Progenitor cell of endocrine pancreas (in vitro differentiated cells): ENCODE data around the gene SLC7A6OS. TPM values are rescaled to one million over a fixed set of nuclear protein-coding genes. Genes with fewer than 3 reads are reported as not detected.
A peak's percentile ranks its signal among the peaks of the same experiment; 100 is the strongest.

Experiments
- DNase-seq: peaks from one replicate; pipeline ENCODE4 v3.0.0; 2021; ENCODE audit warnings: low spot score; ENCODE audit not compliant: unreplicated experiment
- H3K27ac Mint-ChIP-seq: 2 replicates; pipeline ENCODE4 v1.8.0; 2021; ENCODE audit warnings: mild to moderate bottlenecking, moderate library complexity, mixed read lengths
- H3K27me3 Mint-ChIP-seq: 2 replicates; pipeline ENCODE4 v1.8.0; 2021; ENCODE audit warnings: mixed read lengths
- H3K36me3 Mint-ChIP-seq: 2 replicates; pipeline ENCODE4 v1.8.0; 2022; ENCODE audit warnings: mixed read lengths; ENCODE audit not compliant: insufficient read depth
- H3K4me1 Mint-ChIP-seq: 2 replicates; pipeline ENCODE4 v1.8.0; 2021; ENCODE audit warnings: low read depth, mixed read lengths
- H3K4me3 Mint-ChIP-seq: 2 replicates; pipeline ENCODE4 v1.8.0; 2021; ENCODE audit warnings: low read depth, mild to moderate bottlenecking, moderate library complexity, mixed read lengths
- H3K9me3 Mint-ChIP-seq: 2 replicates; pipeline ENCODE4 v1.8.0; 2021; ENCODE audit warnings: low read depth, mixed read lengths
- total RNA-seq: library from RNA; stranded (reverse); gene quantifications from 2 replicates; pipeline ENCODE4 v1.2.1, GENCODE V29; 2021
- TF ChIP-seq, protein P1 (sequence below): fragments of 200-600 bp; sonication (generic); IDR thresholded peaks from one replicate; pipeline ENCODE4 v1.5.0; 2021; ENCODE audit warnings: antibody characterized with exemption, mild to moderate bottlenecking; ENCODE audit not compliant: unreplicated experiment

SLC7A6OS gene
- total RNA-seq, 1 donor from 2014 or later = 23.9 TPM

DNA sequence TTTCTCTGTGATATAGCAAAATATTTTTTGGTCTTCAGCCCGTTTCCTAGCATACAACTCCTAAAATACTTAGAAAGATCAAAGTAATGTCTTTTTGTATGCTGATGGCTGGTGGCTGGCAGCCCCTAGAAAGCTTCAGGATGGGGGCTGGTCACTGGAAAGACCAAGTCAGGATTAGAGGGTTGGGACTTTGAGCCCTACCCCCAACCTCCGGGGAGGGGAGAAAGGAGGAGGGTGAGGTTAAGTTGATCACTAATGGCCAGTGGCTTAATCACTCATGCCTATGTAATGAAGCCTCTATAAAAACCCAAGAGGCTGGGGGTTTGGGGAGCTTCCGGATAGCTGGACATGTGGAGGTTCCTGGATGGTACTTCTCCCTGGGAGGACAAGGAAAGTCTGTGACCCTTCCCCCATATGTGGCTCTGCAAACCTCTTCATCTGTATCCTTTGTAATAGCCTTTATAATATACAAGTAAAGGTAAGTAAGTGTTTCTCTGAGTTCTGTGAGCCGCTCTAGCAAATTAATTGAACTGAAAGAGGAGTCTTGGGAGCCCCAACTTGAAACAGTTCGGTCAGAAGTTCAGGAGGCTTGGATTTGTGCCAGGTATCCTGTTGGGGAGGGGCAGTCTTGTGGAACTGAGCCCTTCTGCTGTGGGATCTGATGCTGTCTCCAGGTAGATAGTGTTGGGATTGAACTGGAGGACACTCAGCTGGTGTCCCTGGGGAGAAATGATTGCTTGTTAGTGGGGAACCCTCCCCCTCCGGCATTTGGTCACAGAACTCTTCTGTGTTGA is 42.9 kb downstream of the SLC7A6OS start:
- no peaks in the 10 kb centered on the region for H3K36me3 Mint-ChIP-seq
- no peak overlapping the region for H3K27ac Mint-ChIP-seq
- peaks cover 20% of the 10 kb centered on the region for H3K4me1 Mint-ChIP-seq
- DNase-seq = no peak
- TF ChIP-seq, protein P1, sequence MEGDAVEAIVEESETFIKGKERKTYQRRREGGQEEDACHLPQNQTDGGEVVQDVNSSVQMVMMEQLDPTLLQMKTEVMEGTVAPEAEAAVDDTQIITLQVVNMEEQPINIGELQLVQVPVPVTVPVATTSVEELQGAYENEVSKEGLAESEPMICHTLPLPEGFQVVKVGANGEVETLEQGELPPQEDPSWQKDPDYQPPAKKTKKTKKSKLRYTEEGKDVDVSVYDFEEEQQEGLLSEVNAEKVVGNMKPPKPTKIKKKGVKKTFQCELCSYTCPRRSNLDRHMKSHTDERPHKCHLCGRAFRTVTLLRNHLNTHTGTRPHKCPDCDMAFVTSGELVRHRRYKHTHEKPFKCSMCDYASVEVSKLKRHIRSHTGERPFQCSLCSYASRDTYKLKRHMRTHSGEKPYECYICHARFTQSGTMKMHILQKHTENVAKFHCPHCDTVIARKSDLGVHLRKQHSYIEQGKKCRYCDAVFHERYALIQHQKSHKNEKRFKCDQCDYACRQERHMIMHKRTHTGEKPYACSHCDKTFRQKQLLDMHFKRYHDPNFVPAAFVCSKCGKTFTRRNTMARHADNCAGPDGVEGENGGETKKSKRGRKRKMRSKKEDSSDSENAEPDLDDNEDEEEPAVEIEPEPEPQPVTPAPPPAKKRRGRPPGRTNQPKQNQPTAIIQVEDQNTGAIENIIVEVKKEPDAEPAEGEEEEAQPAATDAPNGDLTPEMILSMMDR = no peak
- no peak overlapping the region for H3K4me3 Mint-ChIP-seq
- H3K9me3 Mint-ChIP-seq = no peaks in the 10 kb centered on the region
- H3K27me3 Mint-ChIP-seq = peaks cover 18% of the 10 kb centered on the region

DNA sequence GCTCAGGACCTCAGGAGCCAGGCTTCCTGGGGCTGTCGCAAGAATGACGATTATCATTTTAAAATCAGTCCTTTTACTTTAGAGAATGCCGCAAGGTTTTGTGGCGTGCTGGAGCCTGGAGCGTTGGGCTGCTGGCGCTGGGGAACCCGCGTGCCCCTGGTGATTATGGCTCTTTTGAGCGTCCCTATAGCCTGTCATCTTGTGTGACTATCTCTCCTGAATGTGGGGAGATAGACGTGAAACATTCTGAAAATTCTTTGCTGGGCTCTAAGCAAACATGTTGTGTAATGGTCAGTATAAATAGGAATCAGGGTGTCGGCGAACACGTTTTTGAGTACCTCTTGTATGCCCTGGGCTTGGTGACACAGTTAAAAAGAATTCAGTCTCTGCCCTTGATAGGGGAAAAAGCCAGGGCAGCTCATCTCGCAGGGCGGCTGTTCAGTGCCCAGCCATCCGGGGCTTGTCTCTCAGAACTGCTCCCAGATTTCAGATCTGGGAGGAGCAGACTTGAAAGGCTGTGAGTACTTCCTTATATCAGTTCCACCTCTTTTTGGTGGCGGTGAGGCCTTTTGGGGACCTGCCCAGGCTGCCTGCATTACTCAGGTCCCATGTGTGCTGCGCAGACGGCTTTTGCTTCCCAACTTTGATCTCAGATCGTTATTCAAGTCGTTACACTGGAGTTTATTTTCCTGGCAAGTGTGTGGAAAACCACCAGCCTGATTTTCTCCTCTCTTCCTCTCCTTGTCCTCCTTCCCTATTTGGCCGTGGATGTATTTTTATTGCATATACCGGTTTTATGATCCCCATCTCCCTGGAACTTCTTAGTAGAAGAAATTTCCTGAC is 45.4 kb downstream of the SLC7A6OS start:
- peaks cover 15% of the 10 kb centered on the region for H3K4me1 Mint-ChIP-seq
- no peaks in the 10 kb centered on the region for H3K36me3 Mint-ChIP-seq
- peaks cover 22% of the 10 kb centered on the region for H3K27me3 Mint-ChIP-seq
- TF ChIP-seq, protein P1 = no peak
- H3K4me3 Mint-ChIP-seq = peak overlapping the region; percentile 87
- peak overlapping the region; percentile 86 for H3K27ac Mint-ChIP-seq
- no peaks in the 10 kb centered on the region for H3K9me3 Mint-ChIP-seq
- no peak for DNase-seq

DNA sequence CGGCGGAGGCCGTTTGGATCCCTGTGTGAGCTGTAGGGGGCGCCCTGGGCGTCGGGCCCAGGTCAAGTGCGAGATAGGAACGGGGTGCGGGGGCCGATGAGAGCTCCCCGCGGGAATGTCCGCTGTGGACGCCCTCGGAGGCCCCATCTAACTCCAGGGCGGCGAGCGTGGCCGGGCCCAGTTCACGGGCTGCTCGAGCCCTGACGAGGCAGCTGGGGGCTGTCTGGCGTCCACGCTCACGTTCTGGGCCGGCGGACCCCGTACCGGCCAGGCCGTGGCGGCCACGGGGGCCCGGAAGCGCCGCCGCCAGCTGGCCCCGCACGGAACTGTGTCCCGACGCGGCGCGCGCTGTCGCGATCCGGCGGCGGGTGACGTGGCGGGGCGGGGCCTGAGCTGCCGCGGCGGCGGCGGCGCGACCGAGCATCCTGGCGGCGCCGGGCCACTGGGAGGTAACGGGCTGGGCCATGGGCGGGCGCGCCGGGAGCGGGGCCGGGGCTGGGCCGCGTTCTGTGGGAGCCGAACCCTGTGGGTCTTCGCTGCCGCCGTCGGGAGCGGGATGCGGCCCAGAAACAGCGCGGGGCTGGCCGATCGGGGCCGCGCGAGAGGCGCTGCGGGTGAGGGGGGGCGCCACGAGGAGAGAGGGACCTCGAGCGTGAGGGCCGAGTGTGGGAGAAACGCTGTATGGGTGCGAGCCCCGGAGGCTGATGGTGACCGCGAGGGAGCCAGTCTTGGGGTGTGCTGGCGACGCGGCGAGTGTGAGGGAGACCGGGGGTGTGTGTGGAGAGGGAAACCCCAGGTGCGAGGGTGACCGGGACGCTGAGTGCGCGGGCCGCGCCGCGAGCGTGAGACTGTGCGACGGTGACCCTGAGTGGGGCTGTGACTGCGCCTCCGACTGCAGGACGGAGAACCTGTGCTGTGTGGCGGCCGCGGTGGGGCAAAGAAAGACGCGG is 46.3 kb downstream of the SLC7A6OS start, which contains the start of gene SLC7A6:
SLC7A6 (plus strand) TSS at position 399 of the 950 bp plus-strand sequence. CDS start 10,201 bp downstream, outside the sequence.
- H3K27ac Mint-ChIP-seq = peak within 1 kb of the TSS; percentile 93
- no peaks in the 10 kb centered on the region for H3K36me3 Mint-ChIP-seq
- H3K4me1 Mint-ChIP-seq = peaks cover 15% of the 10 kb centered on the region
- H3K27me3 Mint-ChIP-seq = peaks cover 22% of the 10 kb centered on the region
- H3K9me3 Mint-ChIP-seq = no peaks in the 10 kb centered on the region
- H3K4me3 Mint-ChIP-seq = peak within 1 kb of the TSS; percentile 87
- DNase-seq = peak; percentile 59
- TF ChIP-seq, protein P1 = peak; percentile 82

DNA sequence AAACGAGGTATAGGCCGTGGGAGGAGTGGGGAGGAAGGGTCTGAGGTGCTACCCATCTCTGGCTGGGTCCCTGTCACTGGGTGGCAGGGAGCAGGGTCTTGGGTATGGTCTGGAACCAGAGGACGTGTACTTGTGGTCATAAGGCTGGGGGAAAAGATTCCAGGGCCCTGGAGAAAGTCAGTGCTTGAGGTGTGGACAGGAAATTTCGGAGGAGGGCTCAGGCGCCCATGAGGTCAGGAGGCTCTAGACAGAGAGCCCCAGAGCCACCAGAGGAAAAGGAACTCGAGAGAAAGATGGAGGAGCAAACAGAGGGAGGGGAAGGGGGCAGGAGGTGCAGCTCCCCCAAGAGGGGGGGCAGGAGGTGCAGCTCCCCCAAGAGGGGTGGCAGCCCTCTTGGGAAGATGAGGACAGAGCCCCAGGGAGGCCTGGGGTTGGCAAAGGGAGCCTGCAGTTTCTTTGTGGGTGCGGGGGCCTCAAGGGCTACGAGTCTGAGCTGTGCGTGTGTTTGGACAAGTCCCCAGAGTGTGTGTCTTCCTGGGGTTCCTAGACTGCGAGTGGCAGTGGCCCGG is 47.1 kb downstream of the SLC7A6OS start:
- TF ChIP-seq, protein P1 = no peak
- Mint-ChIP-seq H3K36me3 (no peaks in the 10 kb centered on the region), H3K27me3 (peaks cover 22% of the 10 kb centered on the region), H3K9me3 (no peaks in the 10 kb centered on the region), H3K27ac (peak overlapping the region; percentile 93), H3K4me1 (peaks cover 10% of the 10 kb centered on the region), H3K4me3 (peak overlapping the region; percentile 83)
- no peak for DNase-seq
